ENCODE data around the gene ETV4.

ETV4 gene

DNA sequence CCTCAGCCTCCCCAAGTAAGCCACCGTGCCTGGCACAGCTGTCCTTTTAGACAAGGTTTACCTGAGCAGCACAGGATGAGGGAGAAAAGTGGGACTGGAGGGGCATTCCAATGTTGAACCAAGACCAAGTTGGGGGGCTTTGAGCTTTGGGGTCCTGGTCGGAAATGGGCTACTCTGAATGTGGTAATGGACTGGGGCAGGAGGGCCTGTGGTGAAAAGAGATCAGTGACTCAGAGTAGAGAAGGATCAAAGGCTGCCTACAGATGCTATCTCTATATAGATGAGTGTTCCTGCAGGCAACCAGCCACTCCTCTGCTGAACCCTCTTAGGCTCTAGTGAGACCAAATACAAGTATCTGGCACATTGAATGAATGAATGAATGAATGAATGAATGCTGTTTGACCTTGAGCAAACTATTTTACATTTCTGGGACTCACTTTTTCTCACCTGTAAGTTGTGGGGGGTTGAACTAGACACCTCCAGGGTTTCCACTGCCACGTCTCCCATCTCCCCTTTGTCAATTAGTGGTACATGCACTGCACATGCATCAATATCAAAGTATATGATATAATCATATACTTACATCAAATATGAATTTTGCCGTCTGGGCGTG lies 26.3 kb upstream of the ETV4 start:
- DNase-seq (ENCODE audit: low spot score) = no peak

DNA sequence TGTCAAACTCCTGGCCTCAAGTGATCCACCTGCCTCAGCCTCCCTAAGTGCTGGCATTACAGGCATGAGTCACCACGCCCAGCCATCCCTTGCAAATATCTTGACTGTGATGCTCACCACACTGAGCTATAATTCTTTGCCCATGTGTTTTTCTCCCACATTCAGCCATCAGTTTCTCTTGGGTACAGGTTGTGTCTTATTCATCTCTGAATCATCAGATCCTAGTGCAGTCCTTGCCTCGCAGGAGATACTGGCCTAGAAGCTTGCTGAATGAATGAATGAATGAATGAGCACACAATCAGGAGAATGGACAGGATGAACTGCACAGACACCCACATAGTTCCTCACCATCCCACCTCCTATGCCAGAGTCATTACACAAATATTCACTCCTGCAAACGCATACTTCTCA lies 24.4 kb upstream of the ETV4 start:
- peak; percentile 97 for DNase-seq (ENCODE audit: low spot score)

DNA sequence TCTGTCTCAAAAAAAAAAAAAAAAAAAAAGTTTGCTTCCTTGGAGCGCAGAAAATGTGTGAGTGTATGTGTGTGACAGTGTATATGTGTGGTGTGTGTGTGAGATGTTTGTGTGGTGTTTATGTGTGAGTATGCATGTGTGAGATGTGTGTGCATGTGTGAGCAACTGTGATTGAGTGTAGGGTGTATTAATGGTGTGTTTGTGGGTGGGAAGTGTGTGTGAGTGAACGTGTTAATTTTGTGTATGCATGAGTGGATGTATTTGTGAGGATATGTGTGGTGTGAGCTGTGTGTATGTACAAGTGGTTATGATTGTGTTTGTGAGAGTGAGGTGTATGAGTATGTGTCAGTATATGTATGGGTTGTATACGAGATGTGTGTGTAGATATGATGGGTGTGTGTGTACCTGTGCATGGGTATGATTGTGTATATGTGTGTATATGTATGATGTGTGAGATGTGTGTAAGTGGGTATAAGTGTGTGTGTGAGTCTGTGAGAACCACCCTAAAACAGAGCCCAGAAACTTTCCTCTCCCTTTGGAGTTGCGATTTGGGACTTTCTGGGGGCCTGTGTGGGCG lies 22.5 kb upstream of the ETV4 start:
- no peak for DNase-seq (ENCODE audit: low spot score)

DNA sequence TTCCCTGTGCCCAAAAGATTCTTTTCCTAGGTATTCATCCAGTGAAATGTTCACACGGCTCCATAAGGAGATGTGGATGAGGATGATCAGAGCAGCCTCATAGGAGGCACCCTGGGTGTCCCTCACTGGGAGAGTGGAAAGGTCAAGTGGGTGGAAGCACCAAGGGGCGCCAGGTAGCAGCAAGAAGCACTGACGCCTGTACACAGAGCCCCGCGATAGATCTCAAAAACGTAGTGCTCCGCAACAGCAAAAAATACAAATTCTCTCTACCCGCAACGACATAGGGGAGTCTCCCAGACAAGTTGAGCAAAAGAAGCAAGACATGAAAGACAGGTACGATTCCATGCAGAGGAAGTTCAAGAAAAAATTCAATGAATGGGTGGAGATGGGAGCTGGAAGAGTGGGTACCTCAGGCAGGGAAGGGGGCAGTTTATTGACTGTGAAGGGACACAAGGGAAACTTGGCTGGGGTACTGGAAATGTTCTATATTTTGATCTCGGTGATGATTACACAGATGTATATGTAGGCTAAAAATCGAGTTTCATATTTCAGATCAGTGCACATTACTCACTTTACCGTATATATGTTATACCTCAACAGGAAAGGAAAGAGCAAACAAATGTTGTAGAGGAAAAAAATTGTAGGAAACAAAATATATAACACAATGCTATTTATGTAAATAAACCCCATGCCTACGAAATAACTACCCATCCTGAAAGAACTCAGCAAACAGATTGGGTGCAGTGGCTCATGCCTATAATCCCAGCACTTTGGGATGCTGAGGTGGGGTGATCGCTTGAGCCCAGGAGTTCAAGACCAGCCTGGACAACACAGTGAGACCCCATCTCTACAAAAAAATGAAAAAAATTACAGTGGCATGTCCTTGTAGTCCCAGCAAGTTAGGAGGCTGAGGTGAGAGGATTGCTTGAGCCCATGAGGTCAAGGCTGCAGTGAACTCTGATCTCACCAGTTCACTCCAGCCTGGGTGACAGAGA lies 17.8 kb upstream of the ETV4 start:
- no peak for DNase-seq (ENCODE audit: low spot score)

DNA sequence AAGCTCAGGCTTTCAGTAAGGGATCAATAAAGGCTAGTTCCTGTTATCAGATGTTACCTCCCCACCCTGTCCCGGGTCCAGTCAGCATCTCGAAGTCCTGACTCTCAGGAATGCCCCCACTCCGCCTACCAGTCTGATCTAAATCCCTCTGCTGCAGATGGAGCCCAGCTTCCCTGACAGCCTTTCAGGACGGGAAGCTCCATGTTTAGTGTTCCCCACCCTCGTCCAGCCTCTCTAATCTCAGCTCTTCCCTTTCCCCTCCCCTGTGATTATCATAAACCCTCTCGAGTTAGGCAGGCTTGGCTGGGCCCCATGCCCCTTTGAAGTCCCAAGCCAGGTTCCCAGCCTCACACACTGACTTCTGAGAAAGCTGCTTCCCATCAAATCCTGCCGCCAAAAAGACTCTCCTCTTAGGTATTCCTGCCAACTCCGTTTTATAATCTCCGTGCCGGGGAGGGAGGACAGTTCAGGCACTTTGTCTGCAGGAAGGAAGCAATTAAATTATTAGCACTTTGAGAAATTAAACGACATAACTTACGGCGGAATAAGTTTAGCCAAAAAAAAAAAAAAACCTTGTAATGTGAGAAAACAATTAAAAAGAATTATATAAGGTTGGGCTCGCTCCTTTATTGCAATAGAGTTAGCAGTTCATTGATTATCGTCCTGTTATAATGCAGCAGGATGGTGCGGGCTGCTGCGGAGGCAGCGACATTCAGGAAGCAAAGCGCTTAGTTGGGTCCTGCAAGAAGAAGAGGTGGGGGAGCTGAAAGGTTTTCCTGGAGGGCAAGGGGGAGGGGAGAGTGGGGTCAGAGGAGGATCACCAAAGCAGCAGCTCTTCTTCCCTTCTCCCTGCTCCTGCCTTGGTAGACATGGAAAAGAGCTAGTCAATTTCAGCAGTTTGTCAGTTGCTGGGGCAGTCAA lies 16.8 kb upstream of the ETV4 start:
- DNase-seq (ENCODE audit: low spot score) = no peak

DNA sequence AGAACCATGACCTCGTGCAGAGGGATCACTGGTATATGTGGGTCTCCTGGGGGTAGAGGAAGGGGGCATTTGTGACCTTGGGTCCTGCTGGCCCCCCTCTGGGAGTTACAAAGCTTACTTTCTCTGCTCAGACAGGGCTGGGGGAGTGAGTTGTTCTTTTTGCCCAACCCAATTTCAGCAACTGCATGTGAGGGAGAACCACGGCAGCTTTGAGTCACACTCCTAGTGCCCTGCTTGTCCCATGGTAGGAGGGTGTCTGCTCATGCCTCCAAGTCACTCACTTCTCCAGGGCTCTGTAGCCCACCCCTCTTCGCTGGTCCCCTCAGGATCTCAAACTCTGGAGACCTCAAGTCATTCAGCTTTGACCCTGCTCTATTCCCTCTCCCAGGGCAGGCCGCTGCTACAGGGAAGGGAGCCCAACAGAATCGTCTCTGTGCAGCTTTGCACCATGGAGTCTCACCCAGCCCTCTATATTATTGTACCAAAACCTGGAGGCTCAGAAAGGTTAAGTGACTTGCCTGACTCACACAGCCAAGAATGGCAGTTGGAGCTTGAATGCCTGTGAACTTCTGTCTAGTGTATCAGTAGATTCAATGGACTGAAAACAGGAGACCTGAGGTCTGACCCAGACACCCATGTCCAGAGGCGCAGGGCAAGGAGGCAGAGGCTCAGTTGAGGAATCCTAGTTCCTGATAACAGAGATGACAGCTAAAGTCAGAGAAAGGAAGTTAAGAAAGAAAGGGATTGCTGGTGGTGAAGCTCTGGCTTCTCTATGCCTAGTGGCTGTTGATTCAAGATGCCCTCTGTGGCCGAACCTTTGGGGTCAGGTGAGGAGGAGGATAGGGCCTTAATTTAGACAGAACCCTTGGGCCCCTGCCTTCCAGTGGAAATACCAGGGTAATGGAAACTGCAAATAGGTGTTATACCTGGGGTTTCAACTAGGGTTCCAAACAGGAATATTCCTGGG lies 14.6 kb upstream of the ETV4 start:
- no peak for DNase-seq (ENCODE audit: low spot score)

DNA sequence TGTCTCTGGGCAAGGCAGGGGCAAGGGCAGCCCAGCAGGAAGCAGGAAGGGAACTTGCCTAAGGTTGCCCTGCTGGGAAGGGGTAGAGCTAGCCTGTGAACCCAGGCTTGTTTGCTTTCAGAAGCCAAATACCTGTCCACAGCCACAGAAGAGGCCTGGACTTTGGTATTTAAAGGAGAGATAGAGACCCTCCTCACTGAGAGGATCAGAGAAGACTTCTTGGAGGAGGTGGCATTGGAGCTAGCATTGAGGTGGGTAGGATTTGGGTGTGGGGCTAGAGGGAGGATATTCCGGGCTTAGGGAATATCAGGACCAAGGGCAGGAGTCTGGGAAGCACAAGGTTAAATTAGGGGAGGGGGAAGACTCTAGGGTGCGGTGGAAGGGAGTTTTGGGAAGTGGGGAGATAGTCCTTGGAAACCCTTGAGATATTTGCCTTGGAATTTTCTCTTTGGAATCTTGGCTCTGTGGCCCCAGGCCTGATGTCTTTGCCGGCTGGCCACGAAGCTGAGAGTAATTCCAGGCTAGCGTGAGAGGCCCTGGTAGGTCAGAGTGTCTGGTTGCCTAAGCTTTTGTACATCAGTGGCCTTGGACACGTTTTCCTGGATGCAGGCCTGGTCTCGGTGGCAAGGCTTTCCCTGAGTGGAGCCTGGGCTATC lies 13.1 kb upstream of the ETV4 start:
- DNase-seq (ENCODE audit: low spot score) = no peak

DNA sequence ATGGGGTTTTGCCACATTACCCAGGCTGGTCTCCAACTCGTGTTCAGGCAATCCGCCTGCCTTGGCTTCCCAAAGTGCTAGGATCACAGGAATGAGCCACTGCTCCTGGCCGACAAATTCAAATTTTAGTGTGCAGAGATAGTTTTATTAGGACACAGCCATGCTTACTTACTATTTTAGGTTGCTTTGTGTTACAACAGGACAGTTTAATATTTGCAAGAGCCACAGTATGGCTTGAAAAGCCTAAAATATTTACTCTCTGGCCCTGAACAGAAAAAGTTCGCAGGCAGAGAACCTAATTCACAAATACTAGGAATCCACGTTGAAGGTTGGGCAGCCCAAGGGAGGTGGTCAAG lies 12.6 kb upstream of the ETV4 start:
- DNase-seq (ENCODE audit: low spot score) = no peak

- peak; percentile 29 for DNase-seq (ENCODE audit: low spot score)
These were observed 10.2 kb upstream of the ETV4 start for GRCh38 chr17:43556292-43556691.

DNA sequence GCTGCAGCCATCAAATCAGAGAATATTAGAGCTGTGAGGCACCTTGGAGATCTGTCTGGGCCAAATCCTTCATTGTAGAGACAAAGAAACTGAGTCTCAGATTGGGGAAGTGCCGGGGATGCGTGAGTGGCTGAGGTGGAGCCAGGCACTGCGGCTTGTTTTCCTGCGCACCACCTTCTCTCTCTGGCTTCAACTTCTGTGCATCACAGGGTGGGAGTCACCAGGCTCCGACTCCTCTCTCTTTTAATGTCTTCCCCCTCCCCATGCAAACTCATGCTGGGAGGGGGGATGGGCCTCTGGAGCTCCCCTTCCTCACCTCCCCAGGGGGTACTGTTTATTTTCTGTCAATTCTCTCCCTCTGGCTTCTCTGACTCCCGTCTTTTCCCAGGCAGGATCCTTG lies 8.7 kb upstream of the ETV4 start:
- DNase-seq (ENCODE audit: low spot score) = no peak

DNA sequence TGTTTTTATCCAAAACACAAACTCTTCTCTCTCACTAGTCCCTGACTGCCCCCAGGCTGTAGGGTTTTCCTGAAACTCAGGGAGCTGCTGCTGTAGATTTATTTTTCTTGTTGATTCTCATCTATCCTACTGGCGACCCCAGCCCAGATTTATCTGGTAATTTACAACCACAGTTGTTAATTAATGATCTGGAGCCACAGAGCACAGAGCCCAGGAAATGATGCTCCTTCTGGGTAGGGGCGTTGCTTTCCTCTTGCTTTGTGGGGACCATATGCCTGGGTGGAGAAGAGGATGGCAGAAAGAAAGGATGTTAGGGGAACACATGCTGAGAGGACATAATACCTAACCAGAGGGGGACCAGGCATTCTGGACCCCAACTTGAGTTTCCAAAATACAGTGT lies 7.4 kb upstream of the ETV4 start:
- no peak for DNase-seq (ENCODE audit: low spot score)

DNA sequence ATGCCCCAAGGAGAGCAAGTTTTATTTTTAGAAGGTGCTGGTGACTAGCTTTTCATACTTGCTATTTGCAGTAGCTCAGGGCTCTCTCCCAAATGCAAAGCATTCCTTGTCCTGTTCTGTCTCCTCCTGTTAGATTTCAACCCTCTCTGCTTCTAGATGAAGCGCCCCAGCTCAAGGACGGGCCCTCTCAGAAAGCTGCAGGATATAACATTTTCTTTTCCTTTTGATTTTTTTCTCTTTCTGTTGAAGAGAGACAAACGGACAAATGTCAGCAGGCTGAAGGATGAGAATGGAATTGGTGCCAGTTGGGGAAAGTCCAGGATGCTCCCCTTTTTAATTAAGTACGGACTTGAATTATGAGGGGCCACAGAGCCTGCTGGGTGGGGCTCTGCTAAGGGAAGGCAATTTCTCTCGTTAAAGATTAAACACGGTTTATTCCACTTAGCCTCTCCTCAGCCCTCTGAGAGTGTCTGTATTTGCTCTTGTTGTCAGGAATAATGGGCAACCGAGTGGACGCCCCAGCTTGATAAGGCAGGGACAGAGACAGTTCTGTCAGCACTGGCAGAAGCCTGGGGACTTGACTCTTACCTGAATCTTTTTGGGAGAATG lies 6.2 kb upstream of the ETV4 start:
- no peak for DNase-seq (ENCODE audit: low spot score)

DNA sequence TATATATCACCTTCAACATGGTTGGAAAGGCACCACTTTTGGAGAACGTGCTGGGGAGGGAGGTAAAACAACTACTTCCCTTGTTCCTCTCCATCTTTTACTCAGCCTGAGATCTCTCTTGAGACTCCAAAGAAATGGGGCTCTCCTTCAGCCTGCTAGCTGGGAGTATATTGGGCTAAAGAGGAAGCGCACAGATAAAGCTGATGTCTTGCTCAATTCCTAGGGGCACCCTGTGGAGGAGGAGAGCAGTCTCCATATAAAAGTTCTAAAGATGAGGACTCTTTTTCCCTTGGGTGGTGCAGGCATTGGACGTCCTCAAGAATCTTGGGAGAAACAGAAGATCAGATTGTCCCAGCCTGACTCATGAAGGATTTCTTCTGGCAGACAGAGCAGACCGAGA lies 4.6 kb upstream of the ETV4 start:
- no peak for DNase-seq (ENCODE audit: low spot score)

DNA sequence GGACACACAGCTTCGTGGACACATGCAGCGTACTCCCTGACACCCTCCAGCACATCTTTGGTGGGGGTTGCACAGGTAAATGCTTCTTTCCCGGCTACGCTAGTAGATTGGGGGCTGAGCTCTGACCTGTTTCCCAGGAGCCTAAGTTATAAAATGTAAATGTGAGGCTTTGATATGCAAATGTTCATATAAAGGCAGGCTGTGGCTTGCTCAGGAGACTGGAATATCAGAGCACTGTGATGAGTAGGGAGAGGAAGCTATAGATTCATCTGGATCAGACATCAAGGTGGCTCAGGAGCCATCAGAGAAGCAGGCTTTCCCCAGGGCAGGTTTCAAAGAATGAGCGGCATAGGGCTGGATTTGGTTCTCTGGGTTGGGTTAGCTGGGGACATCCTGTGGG lies 3.4 kb upstream of the ETV4 start:
- DNase-seq (ENCODE audit: low spot score) = no peak

- no peak for DNase-seq (ENCODE audit: low spot score)
These were observed 2.7 kb upstream of the ETV4 start for GRCh38 chr17:43548689-43549379.

GRCh38 chr17:43547659-43548256 lies 1.6 kb upstream of the ETV4 start:
- no peak for DNase-seq (ENCODE audit: low spot score)

GRCh38 chr17:43547189-43547550 lies 1.0 kb upstream of the ETV4 start:
- no peak for DNase-seq (ENCODE audit: low spot score)

DNA sequence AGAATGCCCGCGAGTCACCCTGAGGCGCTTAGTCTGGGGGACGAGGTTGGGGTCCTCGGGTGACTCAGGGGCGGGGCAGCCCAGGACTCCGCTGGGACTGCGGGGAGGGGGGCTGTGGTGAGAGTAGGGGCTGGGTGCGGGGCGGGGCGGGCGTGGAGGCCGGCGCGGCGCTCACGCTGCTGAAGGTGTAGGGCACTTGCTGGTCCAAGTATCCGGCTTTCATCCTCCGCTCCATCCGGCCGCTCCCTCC lies 832 bp downstream of the ETV4 start:
- DNase-seq (ENCODE audit: low spot score) = no peak
